WTC11 (cell line): ENCODE results near the gene LRRIQ4. TPM values are rescaled to one million over a fixed set of nuclear protein-coding genes. Genes with fewer than 3 reads are reported as not detected.
A peak's percentile ranks its signal among the peaks of the same experiment; 100 is the strongest.

Experiments
- AR ChIP-seq: fragments of 250-450 bp; sonication (Bioruptor Pico); IDR thresholded peaks from 2 replicates; pipeline ENCODE4 v1.9.0; 2021; ENCODE audit warnings: mild to moderate bottlenecking
- ATF6 ChIP-seq: sonication (generic); formaldehyde crosslinking; IDR thresholded peaks from 2 replicates; pipeline ENCODE4 v1.8.1; 2023; ENCODE audit warnings: mild to moderate bottlenecking, missing genetic modification reagents
- CDX4 ChIP-seq: fragments of 250-450 bp; sonication (Bioruptor Pico); IDR thresholded peaks from 2 replicates; pipeline ENCODE4 v1.9.0; 2021; ENCODE audit warnings: moderate library complexity, mild to moderate bottlenecking, inconsistent platforms, borderline replicate concordance
- CREM ChIP-seq: sonication (generic); formaldehyde crosslinking; IDR thresholded peaks from 2 replicates; pipeline ENCODE4 v1.8.1; 2022; ENCODE audit warnings: mild to moderate bottlenecking, missing genetic modification reagents, moderate library complexity
- E2F1 ChIP-seq: sonication (generic); formaldehyde crosslinking; IDR thresholded peaks from 2 replicates; pipeline ENCODE4 v1.8.0; 2022; ENCODE audit warnings: mild to moderate bottlenecking, missing genetic modification reagents
- E2F4 ChIP-seq: sonication (generic); formaldehyde crosslinking; IDR thresholded peaks from 2 replicates; pipeline ENCODE4 v1.8.1; 2022; ENCODE audit warnings: low read depth, mild to moderate bottlenecking, moderate library complexity, missing genetic modification reagents, borderline replicate concordance
- ETV6 ChIP-seq: sonication (generic); formaldehyde crosslinking; IDR thresholded peaks from 2 replicates; pipeline ENCODE4 v1.8.1; 2022; ENCODE audit warnings: mild to moderate bottlenecking, missing genetic modification reagents
- FOXP4 ChIP-seq: sonication (generic); formaldehyde crosslinking; IDR thresholded peaks from 2 replicates; pipeline ENCODE4 v1.8.0; 2022; ENCODE audit warnings: mild to moderate bottlenecking, missing genetic modification reagents
- GRHL2 ChIP-seq: fragments of 250-450 bp; sonication (Bioruptor Pico); IDR thresholded peaks from 2 replicates; pipeline ENCODE4 v1.8.0; 2022; ENCODE audit warnings: mild to moderate bottlenecking, moderate library complexity; ENCODE audit not compliant: insufficient replicate concordance, severe bottlenecking
- GTF2I ChIP-seq: fragments of 250-450 bp; sonication (Bioruptor Pico); conservative IDR thresholded peaks from 2 replicates; pipeline ENCODE4 v1.4.0; 2021; ENCODE audit warnings: mild to moderate bottlenecking
- JAZF1 ChIP-seq: fragments of 250-450 bp; sonication (Bioruptor Pico); IDR thresholded peaks from 2 replicates; pipeline ENCODE4 v1.9.0; 2021; ENCODE audit warnings: moderate library complexity, mild to moderate bottlenecking, inconsistent platforms
- MXD4 ChIP-seq: fragments of 250-450 bp; sonication (Bioruptor Pico); IDR thresholded peaks from 2 replicates; pipeline ENCODE4 v1.8.0; 2021; ENCODE audit warnings: mild to moderate bottlenecking, moderate library complexity, borderline replicate concordance
- NFE2L1 ChIP-seq: sonication (generic); formaldehyde crosslinking; IDR thresholded peaks from 2 replicates; pipeline ENCODE4 v1.8.1; 2023; ENCODE audit warnings: missing genetic modification reagents
- NR1H2 ChIP-seq: sonication (generic); formaldehyde crosslinking; IDR thresholded peaks from 2 replicates; pipeline ENCODE4 v1.9.0; 2021; ENCODE audit warnings: mild to moderate bottlenecking, moderate library complexity, missing genetic modification reagents
- PRDM15 ChIP-seq: sonication (generic); formaldehyde crosslinking; IDR thresholded peaks from 2 replicates; pipeline ENCODE4 v1.8.0; 2022; ENCODE audit warnings: missing genetic modification reagents
- SMAD3 ChIP-seq: sonication (generic); formaldehyde crosslinking; IDR thresholded peaks from 2 replicates; pipeline ENCODE4 v1.8.0; 2022; ENCODE audit warnings: missing genetic modification reagents, mild to moderate bottlenecking, borderline replicate concordance
- STAT6 ChIP-seq: sonication (generic); formaldehyde crosslinking; conservative IDR thresholded peaks from 2 replicates; pipeline ENCODE4 v1.8.1; 2023; ENCODE audit warnings: mild to moderate bottlenecking, low read depth, missing genetic modification reagents, moderate library complexity
- ZBTB21 ChIP-seq: sonication (generic); formaldehyde crosslinking; IDR thresholded peaks from 2 replicates; pipeline ENCODE4 v1.8.1; 2023; ENCODE audit warnings: mild to moderate bottlenecking, missing genetic modification reagents, borderline replicate concordance
- ZNF232 ChIP-seq: sonication (generic); formaldehyde crosslinking; IDR thresholded peaks from 2 replicates; pipeline ENCODE4 v1.8.0; 2022; ENCODE audit warnings: mild to moderate bottlenecking, missing genetic modification reagents
- ZNF396 ChIP-seq: fragments of 250-450 bp; sonication (Bioruptor Pico); IDR thresholded peaks from 2 replicates; pipeline ENCODE4 v1.8.0; 2021; ENCODE audit warnings: mild to moderate bottlenecking, moderate library complexity, borderline replicate concordance
- ZNF423 ChIP-seq: fragments of 250-450 bp; sonication (Bioruptor Pico); IDR thresholded peaks from 2 replicates; pipeline ENCODE4 v2.1.2; 2022; ENCODE audit warnings: mild to moderate bottlenecking, moderate library complexity
- ZNF671 ChIP-seq: fragments of 250-450 bp; sonication (Bioruptor Pico); IDR thresholded peaks from 2 replicates; pipeline ENCODE4 v1.8.0; 2021; ENCODE audit warnings: mild to moderate bottlenecking
- total RNA-seq: library from RNA; stranded (reverse); gene quantifications from 3 replicates; pipeline ENCODE4 v1.2.3, GENCODE V29; 2021

LRRIQ4 gene
- total RNA-seq, 1 experiment from 2014 or later: 0.09 TPM

- TF ChIP-seq GRHL2 (CRISPR knock-in tag) (no peak), STAT6 (CRISPR knock-in tag) (no peak), ETV6 (CRISPR knock-in tag) (peak; percentile 99), SMAD3 (CRISPR knock-in tag) (no peak), ZNF671 (peak; percentile 60; the same call in 1 of the 2 replicates), FOXP4 (CRISPR knock-in tag) (0 out of 2 replicates have a peak, but pooled peaks have one; percentile 7), GTF2I (no peak), ZBTB21 (CRISPR knock-in tag) (no peak), NR1H2 (no peak), ZNF396 (CRISPR knock-in tag) (no peak), ATF6 (CRISPR knock-in tag) (no peak), E2F4 (CRISPR knock-in tag) (no peak), E2F1 (CRISPR knock-in tag) (no peak), PRDM15 (CRISPR knock-in tag) (no peak), NFE2L1 (no peak), JAZF1 (CRISPR knock-in tag) (no peak), CDX4 (CRISPR knock-in tag) (no peak), ZNF232 (no peak), MXD4 (CRISPR knock-in tag) (no peak), CREM (CRISPR knock-in tag) (no peak), ZNF423 (CRISPR knock-in tag) (no peak), AR (CRISPR knock-in tag) (peak; percentile 86; the same call in 1 of the 2 replicates)
These were observed 47.6 kb upstream of the LRRIQ4 start, which contains the start of gene TERC (continued) for GRCh38 chr3:169764882-169765612.
